Amygdala (tissue), 56 donors: ENCODE measurements around the gene SLC27A4.

Experiments used
- DNase-seq, 56 donors: peaks; one replicate each; lab custom pipeline; 2025; lab: John Stamatoyannopoulos, UW

Gene SLC27A4

DNA sequence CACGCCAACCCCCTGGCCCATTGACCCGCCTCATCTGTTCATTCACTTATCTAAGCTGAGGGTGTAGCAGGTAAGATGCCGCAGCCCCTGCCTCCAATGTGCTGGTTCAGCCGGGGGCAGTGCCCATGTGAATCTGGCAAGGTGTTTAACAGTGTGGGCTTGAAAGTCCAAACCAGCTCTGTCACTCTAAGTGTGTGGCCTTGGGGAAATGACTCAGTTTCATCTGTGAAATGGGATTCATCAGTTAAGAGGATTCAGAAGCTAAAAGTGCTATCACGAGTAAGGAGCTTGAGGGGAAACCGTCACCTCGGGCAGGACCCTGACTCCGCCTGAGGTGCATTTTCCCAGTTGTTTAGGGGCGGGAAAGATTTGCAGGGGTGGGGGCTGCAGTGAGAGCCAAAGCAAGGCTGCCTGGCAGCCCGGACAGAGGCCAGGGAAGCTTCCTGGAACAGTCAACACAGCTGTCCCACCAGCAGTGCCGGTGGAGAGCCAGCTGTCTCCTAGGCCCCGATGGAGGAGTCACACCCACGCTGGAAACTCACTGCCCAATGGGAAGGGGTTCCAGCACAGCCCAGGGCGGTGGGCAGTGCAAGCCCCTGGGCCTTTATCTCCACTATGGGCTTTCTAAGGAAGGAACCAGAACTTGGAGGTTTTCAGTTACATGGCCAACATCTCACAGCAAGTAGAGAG is 21.1 kb downstream of the SLC27A4 start:
- DNase-seq, result peak in 1 of 56 donors; percentile 35

DNA sequence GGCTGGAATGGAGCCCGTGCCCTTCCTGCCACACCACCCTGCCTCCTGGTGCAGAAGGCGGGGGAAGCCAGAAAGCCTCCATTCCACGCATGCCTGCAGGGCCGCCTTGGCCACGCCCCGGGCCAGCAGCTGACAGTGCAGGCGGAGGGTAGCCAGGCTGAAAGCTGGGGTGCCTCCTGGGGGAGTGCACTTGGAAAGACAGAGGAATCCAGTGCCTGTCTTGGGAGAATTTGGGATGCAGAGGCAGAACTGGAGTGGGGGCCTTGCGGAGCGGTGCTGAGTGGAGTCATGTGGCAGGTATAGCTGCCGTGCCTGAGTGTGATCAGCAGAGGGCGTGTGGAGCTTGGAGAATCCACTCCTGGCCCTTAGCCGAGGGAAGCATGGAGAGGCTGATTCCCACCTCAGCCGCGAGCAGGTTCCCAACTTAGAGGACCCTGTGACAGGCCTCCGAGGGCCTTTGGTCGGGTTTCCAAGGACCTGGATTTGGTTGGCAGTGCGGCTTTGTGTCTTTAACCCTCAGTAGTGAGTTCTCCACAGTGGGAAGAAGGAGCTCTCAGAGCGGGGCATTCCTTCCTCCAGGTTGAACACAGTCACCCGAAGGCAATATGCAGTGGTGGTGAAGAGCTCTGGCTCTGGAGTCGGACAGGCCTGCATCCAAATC is 21.8 kb downstream of the SLC27A4 start:
- peak; percentile 50 to 94 (median 82) for DNase-seq

DNA sequence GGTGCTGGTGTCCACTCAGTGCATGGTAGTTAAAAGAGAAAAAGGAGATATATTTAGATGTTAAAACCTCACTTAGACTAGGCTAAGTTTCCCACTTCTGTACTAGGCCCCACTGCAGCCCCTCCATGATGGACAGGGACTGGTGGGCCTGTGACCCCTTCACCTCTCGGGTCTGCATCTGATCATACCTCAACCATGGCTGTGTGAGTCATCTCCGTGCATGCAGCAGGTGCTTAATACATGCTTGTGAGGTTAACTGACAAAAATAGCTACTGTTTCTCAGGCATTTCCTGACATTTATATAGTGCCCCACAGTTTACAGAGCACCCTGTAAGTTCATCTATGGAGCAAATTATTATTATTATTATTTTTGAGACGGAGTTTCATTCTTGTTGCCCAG is 22.4 kb downstream of the SLC27A4 start:
- no peak for DNase-seq

DNA sequence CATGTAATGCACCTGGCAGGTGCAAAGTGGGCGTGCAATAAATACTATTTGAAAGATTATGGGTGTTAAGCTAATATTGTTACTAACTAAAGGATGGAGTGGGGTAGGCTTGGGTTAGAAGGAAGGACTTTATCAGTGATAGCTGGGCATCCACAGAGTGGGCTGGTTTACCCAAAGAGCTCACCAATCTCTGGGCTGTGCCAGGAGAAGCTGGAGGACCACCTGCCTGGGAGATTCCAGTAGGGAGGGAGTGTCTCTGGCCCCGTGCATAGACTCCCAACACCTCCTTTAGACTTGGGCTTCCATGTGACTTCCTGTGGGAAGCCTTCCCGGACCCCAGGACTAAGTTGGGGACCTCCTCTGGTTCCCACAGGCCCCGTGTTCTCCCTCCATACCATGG is 25.2 kb downstream of the SLC27A4 start:
- no peak for DNase-seq

DNA sequence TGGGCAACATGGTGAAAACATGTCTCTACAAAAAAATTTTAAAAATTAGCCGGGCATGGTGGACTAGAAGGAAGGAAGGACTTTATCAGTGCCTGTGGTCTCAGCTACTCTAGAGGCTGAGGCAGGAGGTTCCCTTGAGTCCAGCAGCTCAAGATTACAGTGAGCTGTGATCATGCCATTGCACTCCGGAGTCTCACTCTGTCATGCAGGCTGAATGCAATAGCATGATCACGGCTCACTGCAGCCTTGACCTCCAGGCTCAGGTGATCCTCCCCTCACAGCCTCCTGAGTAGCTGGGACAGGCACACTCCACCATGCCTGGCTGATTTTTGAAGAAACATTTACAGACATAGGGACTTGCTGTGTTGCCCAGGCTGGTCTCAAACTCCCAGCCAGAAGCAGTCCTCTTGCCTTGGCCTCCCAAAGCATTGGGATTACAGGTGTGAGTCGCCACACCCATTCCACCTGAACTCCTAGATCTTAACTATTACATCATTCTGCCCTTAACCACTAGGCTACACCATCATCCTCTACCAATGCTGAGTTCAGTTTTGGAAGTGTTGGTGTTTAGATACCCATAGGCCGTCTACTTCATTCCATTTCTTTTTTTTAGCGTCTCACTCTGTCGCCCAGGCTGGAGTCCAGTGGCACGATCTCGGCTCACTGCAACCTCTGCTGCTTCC is 28.8 kb downstream of the SLC27A4 start:
- DNase-seq, result no peak

DNA sequence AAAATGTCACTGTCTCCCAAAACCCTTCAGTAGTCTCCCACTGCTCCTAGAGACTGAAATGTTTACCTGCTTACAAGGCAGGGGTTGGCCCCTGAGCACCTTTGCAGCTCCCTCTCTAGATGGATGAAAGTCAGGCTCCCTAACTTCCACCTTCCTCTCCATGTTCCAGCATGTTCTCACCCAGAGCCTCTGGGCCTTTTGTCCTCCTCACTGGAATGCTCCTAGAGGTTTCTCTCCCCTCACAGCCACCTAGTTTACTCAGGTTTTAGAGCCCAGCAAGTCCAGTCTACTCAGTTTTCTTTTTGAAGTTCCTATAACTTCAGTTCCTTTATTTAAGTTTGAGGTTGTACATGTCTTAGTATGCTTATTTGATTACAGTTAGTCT is 30.0 kb downstream of the SLC27A4 start:
- no peak for DNase-seq

DNA sequence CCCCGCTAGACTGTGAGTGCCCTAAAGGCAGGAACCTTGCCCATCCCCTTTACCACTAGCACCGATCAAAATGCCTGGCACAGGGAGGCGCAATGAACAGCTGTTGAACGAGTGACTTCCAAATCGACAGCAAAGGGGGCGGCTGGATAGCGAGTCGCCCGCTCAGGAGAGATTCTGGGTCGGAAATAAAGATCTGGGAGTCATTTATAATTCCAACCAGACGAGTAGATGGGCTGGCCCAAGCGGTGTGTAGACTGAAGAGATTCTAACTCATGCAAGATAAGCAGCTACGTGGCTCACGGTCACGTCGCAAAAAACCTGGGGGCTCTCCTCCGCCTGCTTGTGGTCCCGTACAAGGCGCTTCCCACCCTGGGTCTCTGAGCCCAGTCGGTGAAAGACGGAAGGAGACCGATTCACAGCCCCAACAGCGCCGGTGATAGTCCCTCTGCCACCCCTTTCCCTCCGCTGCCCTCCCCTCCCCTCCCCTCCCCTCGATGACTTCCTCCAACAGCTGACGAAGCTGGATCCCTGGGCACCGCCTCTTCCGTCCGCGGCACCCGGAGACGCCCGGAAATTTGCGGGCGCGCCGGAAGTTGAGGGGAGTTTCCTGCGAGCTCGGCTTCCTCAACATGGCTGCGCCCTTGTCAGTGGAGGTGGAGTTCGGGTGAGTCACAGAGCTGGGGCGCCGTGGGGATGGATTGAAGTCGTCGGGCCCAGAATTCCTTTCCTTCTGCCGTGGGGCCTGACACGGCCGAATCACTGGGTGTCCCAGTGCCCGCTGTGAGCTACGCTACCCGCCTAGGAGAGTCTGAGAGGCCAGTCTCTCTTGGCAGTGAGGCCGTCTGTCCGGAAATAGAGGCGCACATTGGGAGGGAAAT is 30.7 kb downstream of the SLC27A4 start, which contains the start of gene URM1:
Gene URM1, plus strand, starts transcription at position 623 of the 878 bp plus-strand sequence. Its CDS starts 7 bp downstream, at position 630.
- peak; percentile 51 to 98 (median 94) for DNase-seq

DNA sequence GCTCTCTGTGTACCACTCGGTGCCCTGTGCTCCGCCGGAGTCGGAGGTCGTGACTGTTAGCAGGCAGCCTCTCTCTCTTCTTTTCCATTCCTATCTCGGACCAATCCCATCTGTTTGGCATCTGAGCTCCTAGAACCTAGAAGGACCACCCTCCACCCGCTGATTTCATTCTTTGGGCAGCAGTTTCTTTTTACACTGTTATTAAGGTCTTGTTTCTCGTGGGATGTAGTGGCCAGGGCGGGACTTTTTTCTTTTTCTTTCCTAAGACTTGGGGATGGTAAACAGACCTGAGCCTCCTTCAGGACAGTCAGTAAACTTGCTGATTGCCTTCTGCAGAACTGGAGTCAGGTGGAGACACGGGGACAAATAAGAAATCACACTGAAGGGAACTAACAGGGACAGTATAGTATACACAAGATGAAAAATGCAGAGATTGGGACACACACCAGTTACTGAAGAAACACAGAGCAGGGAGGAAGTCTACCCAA is 31.3 kb downstream of the SLC27A4 start:
- no peak for DNase-seq

DNA sequence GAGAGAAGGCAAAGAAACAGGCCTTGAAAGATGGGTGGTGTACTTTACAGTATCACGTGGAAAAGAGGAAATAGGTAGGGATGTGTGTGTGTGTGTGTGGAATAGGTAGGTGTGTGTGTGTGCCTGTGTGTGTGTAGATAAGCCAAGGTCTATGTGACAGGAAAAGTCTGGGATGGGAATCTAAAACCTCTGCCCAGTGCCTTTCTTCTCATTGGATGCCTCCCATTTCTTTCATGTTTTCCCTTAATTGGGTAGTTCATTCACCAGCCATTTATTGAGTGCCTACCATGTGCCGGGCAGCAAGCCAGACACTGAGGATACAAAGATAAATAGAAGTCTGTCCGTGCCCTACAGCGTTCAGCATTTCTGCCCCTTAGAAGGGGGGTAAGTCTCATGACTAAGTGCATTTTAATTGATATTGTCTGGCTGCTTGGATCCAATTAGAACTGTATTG is 31.9 kb downstream of the SLC27A4 start:
- peak in 36 of 56 donors; percentile 17 to 87 (median 52) for DNase-seq

DNA sequence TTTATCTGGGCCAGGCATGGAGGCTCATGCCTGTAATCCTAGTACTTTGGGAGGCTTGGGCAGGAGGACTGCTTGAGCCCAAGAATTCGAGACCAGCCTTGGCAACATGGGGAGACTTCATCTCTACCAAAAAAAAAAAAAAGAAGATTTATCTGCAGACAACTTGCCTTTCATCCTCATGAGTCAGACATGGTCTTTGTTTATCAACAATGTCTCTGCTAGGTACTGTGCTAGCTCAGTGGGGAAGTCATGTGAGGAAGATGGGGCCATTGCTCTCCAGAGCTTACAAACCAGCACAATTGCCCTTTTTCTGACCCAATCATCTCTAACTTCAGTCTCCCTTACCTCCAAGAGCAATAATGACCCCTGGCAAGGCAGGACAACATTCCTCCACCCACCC is 32.5 kb downstream of the SLC27A4 start:
- no peak for DNase-seq

DNA sequence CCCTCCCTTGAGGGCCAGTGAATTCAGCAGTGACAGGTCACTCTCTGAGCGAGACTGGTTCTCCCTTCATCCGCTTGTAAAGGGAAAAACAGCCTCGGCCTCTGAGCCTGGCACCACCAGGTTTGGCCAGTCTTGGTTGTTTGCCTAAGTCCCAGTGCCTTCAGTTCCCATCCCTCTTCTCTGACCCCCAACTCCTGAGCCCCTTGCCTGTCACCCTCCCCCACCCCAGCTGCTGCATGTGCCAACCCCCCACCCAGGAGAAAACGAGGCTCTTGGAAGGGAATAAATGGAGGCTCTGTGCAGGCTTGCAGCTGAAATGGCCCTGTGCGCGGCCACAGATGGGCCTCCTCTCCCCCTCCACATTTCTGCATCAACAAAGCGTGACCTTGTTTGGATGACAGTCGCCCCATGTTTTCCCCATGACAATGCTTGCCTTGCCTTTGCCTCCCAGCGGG is 33.9 kb downstream of the SLC27A4 start:
- peak in 52 of 56 donors; percentile 40 to 97 (median 83) for DNase-seq

DNA sequence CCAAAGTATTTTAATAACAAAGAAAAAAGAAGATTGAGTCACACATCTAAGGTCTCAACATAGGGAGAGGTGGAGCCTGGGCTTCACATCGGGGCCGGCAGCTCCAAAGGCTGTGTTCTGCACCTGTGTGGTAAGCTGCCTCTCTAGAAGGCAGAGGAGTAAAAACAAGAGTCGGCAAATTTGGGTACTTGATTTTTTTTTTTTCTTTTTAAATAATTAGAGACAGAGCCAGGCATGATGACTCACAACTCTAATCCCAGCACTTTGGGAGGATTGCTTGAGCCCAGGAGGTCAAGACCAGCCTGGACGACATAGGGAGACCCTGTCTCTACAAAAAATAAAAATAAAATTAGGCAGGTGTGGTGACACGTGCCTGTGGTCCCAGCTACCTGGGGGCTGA is 35.5 kb downstream of the SLC27A4 start:
- DNase-seq, result no peak

DNA sequence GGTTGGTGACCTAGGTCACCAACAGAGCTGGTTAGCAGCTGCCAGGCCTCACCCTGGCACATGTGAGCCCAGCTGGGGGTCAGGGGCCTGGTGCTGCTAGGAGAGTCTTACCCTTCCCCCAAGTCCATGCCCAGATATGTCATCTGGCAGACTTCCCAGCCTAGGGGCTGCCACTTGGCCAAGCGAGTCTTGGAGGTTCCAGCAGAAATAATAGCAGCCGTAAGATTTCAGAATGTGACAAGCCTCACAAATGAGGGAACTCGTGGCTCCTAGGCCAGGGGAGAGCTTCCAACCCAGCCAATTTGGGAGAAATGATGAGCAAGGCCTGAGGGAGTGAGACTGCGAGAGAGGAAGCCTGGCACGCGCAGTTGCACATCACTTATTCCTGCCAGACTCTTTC is 41.9 kb downstream of the SLC27A4 start:
- DNase-seq, result peak in 37 of 56 donors; percentile 30 to 75 (median 51)

DNA sequence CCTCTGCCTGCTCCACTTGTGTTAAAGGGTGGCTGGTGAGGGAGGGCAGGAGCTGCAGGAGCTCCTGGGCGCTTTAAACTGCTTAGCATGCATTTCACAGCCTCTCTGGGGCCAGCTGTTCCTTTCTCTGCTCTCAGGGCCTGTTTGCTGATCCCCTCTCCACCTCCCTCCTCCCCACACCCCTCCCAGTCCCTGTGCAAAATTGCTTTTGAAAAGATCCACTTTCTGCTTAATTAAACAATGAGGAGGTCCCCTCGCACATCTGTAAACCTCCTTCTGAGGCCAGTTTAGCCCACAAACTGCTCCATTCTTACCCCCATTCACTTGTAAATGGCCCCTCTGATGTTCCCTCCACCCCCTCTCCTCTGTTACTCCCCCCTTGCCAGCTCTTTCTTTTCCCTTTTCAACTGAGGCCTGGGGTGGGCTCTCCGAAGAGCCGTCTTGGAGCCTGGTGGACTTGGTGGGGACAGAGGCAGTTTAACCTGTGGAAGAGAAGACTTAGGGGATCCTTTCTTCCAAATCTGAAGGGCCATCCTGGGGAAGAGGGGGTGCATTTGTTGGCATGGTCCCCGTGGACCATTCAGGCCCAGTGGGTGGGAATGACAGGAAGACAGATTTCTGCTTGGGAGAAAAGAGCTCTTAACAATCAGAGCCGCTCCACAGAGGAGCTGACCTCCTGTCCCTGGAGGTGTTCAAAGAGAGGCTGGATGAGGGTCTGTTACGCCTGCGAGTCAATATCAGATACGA is 42.9 kb downstream of the SLC27A4 start:
- peak in 45 of 56 donors; percentile 18 to 83 (median 56) for DNase-seq

DNA sequence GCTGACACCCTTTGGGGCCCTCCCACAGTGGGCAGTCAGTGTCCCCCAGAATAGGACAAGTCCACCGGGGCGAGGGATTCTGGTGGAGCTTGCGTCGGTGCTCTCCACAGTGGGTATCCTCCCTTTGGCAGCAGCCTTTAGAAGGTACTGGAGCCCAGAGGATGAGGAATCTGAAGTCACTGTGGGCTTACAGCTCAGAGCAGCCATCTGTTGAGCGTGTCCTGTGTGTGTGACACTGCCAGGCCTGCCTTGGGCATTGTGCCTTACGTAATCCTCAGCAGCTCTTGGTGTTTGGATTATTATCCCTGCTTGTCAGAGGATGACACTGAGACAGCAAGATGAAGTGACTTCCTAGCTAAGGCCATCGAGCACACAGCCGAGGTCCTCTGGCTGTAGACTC is 43.5 kb downstream of the SLC27A4 start:
- peak in 45 of 56 donors; percentile 32 to 84 (median 54) for DNase-seq

DNA sequence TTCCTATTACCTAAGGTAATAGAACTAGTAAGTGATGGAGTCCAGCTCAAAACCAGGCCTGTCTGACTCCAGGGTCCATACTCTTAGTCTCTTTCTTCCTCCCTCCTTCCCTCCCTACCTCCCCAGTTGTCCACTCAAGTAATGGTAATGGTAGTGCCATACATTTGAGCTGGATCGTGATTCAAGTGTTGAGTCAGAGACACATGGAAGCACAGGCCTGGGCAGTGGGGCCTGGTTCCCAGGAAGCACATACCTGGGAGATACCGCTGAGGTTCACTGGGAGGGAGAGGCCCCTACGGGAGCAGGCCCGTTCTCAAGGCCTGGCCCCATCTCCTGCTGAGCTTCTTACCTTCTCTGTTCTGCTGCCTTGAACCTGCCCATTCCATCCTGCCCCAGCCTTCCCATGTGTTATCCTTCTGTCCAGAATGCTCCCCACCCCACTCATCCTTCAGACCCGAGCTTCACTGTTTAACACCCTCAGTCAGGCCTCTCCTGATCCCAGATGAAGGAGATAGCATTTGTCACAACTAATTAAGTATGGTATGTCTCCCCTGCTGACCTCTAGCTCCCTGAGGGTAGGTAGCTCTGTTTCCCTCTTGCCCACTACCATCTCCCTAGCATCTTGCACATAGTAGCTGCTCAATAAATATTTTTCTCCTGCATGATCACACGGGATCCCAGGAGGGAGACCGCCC is 44.6 kb downstream of the SLC27A4 start:
- DNase-seq, result no peak

DNA sequence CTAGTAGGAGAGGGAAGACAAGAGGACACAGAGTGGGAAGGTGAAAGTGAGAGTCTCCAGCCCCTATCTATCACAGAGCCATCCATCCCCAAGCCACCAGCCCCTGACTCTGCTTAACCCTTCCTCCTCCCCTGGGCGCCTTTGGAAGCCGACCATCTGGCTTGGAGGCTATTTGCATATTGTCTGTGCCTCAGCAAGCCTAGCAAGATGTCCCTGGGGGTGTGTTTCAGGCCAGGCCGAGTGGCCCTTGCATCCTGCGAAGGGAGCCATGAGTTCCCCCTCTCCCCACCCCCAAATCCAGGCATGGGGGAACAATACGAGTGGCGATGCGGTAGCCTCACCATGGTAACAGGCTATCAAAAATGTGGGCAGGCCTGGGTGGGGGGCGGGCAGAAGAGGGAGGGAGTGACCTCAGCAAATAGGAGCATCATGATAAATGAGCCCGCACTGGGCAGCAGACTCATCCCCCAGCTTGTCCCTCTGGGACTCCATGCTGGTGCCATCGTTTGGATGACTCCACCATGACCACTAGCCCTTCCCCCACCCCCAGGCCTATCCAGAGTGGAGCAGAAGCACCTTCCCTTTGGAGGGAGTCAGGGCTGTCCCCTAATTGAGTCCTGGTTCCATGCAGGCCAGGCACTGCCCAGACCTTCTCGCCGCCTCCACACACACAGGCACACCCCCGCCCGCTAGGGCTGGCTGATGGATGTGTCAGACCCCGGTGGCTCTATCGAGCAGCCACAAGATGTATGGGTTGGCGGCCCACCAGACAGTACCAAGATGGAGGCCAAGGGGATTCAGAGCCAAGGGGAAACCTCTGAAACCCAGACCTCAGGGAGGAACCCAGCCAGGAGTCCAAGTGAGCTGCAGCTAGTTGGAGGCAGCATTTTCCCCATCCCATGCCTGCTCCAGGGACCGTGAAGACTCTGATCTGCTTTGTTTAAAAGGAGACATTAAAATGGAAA is 45.5 kb downstream of the SLC27A4 start:
- DNase-seq, result peak in 1 of 56 donors; percentile 12

DNA sequence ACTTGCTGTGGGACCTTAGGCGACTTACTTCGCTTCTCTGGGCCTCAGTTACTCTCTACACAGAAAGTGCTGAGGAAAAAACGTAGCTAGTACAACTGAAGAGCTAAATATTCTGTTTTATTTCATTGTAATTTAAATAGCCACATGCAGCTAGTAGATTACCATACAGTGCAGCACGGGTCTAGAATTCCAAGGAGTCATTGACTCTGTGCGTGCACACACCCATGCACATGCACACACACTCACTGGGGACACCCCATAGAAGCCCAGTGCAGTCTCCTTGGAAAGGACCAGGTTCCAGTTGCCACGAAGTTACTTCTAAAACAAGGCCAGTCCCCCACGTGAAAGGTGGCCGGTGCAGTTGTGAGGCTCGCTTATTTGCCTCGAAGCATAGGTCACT is 47.8 kb downstream of the SLC27A4 start:
- no peak for DNase-seq
